HG03439 (cell line): ENCODE results near the gene MPL.

Experiments used
- ATAC-seq: cut with Tn5 transposase; IDR thresholded peaks from one replicate; pipeline ENCODE4 v1.9.1; 2021; ENCODE audit warnings: mild to moderate bottlenecking, moderate library complexity; ENCODE audit not compliant: unreplicated experiment

MPL gene

DNA sequence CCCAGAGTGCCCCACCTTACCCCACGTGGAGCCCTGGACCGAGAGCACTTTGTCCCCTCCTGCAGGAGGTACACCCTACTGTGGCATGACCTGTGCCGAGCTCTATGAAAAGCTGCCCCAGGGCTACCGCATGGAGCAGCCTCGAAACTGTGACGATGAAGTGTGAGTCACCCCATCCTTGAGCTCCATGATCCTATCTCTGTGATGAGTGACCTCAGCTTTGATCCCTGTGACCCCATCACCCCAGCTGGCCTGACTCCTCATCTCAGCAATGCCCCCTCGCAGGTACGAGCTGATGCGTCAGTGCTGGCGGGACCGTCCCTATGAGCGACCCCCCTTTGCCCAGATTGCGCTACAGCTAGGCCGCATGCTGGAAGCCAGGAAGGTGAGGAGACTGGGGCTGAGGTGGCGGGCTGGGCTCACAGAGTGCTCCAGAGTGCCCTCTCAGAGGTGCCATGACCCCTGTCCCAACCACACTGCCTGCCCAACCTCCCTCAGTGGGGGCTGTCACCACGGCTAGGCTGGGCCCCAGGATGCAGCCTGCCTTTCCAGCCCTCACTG lies 16.2 kb upstream of the MPL start:
- ATAC-seq: no peak

DNA sequence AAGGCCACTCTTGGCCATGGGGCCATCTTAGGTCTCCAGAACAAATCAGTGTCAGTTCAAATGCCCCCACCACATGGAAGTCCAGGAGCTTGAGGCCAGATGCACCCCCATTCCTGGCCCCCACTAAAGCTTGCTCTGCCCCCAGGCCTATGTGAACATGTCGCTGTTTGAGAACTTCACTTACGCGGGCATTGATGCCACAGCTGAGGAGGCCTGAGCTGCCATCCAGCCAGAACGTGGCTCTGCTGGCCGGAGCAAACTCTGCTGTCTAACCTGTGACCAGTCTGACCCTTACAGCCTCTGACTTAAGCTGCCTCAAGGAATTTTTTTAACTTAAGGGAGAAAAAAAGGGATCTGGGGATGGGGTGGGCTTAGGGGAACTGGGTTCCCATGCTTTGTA lies 15.1 kb upstream of the MPL start:
- no peak for ATAC-seq

DNA sequence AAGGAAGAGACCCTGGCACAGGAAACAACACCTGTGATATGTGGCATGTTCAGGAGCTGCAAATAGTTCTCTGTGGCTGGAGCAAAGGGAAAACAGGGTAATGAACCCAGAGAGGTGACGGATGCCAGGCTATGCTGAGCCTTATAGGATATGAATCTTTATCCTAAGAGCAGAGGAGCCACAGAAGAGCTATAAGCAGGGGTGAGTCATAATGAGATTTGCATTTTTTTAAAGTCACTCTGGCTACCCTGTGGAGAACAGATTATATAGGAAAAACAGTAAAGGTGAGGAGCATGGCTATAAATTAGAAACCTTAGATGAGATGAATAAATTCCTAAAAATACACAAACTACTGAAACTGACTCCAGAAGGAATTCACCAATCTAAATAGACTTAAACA lies 12.8 kb upstream of the MPL start:
- no peak for ATAC-seq

DNA sequence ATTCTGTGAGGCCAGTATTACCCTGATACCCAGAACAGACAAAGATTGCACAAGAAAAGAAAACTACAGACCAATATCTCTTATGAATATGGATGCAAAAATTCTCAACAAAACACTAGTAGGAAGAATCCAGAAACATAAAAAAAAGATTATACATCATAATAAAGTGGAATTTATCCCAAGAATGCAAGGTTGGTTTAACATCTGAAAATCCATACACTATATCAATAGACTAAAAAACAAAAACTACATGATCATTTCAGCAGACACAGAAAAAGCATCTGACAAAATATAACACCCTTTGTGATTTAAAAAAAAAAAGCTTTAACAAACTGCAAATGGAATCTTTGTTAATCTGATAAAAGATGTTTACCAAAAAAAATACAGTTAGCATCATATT lies 12.2 kb upstream of the MPL start:
- ATAC-seq: no peak

DNA sequence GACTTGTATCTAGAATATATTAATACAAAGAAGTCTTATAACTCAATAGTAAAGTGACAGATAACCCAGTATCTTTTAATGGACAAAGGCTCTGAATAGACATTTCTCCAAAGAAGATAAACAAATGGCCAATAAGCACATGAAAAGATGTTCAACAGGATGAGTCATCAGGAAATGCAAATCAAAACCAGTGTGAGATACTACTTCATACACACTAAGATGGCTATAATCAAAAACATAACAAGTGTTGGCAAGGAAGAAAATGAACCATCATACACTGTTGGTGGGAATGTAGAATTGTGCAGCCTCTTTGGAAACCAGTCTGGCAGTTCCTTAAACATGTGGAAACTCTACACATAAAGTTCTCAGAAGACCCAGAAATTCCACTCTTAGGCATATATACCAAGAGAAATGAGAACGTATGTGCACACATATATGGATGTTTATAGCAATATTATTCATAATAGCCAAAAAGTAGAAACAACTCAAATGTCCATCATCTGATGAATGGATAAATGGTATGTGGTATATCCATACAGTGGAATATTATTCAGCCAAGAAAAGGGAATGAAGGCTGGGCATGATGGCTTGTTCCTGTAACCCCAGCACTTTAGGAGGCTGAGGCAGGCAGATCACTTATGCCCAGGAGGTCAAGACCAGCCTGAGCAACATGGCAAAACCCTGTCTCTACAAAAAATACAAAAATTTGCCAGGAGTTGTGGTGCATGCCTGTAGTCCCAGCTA lies 9.9 kb upstream of the MPL start:
- no peak for ATAC-seq

DNA sequence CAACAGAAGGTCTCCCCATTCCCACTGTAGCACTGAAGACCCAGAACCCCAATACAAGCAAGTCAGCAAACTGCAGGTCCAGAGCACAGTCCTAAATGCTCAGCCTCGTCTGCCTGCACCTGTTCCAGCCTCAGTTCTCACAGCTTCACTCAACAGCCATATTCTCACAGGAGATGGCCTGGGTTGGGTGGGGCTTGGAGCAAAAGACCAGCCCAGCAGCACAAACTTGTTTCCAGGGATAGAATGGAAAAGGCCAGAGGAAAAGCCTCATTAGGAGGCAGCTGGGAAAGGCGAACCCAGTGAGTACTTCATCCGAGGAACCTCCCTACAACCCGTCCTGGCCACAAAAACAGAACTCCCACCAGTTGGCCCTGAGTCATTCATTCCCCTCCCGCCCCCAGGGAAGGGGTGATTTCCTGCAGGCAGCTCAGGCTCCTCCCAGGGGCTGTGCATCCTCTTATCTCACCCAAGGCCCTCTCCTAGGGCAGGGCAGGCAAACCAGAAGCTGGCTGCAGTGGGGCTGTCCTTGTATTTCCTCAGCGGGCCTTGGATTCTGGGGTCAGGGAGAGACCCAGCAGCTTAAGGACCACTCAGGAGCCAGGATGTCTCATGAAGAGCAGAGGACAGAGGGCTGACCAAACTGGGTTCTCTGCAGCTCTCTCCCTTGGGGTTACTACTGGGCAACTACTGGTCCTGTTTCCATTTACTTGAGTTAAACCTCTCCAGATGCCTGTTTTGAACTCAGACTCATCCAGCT lies 7.4 kb upstream of the MPL start:
- ATAC-seq: no peak

DNA sequence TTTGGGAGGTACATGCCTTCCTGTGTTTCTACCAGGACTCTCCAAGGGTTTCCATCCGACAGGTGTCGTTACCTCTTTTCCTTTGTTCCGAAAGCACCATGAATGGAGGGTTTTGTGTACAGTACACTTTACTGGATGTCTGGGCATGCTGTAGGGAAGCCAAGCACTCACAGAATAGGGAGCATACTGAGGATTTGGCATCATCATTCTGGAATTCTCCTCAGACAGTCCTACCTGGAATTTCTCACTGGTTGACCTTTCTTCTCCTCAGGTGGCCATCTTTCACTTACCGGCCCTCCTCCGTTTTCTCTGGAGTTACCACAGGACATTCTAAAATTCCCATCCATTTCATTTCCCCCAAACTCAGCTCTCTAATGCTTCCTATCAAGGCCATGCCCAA lies 5.9 kb upstream of the MPL start:
- ATAC-seq: no peak

DNA sequence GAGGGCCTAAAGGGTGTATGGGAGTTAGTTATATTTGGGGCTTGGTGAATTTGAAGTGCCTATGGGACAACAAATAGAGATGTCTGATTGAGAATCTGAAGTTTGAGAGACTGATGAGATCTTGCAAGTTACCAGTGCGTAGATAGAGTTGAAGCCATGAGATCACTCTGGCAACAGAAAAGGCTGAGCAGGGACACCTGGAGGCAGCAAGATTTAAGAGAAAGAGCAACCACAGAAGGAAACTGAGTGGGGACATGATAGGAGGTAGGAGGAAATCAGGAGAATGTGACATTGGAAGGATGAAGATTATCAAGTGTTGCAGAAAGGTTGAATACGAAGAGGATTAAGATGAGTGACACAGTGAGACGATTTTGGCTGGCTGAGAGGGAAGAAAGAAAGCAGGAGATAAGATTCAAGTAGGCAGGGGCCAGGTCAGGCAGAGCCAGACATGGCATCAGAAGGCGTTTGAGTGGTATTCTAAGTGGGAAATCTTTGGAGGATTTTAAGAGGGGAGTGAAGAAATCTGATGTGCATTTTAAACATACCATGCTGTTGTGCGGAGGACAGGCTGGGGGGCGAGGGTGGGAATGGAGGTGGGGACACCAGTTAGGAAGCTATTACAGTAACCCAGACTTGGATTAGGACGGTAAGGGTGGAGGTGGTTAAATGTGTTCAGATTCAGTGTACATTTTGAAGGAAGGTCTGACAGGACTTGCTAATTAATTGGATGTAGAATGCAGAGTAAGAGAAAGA lies 3.0 kb upstream of the MPL start:
- no peak for ATAC-seq

DNA sequence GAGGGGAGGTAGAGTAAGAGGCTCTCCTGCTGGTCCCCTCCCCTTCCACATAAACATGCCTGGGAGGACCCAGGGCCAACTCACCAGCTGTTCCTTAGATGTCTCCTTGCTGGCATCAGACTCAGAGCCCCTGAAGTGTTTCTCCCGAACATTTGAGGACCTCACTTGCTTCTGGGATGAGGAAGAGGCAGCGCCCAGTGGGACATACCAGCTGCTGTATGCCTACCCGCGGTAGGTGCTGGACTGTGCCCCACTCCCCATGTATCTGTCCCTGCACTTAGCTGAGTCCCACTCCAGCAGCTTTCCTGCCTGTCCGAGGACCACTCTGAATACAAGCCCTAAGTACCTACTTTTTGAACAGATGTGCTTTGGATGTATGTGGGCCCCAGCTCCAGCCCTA lies 383 bp downstream of the MPL start:
- ATAC-seq: no peak

DNA sequence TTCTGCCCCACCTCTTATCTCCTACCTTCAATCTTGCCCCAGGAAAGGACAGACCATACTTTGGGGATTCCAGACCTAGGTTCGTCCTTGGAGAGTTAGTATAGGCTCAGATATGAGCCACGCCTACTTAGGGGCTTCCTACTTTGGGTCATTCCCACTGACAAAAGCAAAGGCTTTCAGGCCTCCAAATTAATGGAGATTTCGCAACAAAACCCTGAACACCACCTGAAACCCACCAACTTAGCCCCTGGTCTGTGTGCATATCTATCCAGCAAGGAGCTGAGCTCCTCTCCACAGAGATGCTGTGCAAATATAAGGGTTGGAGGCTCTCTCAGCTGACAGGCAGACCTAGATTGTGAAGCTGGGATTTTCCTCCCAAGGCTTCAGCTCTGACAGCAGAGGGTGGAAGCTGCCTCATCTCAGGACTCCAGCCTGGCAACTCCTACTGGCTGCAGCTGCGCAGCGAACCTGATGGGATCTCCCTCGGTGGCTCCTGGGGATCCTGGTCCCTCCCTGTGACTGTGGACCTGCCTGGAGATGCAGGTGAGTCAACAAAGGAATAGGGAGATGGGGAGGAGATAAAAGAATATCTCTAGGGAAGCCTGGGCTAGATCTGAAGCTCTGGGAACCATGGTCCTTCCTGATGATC lies 2.1 kb downstream of the MPL start:
- ATAC-seq: no peak

DNA sequence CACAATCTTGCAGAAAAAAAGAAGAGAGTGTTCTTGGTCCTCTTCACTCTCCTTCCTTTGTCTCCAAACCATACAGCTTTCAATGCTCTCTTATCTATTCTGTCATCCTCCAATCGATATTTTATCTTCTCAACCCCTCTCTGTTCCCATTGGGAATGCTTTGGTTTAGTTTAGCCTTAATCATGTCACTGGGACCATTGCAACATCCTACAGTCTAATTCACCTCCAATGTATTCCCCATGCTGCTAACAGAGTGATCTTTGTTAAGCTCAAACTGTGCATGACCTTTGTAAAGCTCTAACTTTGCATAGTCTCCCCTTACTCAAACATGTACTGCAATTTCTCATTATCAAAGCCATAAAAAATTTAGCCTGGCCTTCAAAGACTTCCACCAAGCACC lies 2.9 kb downstream of the MPL start:
- ATAC-seq: no peak

DNA sequence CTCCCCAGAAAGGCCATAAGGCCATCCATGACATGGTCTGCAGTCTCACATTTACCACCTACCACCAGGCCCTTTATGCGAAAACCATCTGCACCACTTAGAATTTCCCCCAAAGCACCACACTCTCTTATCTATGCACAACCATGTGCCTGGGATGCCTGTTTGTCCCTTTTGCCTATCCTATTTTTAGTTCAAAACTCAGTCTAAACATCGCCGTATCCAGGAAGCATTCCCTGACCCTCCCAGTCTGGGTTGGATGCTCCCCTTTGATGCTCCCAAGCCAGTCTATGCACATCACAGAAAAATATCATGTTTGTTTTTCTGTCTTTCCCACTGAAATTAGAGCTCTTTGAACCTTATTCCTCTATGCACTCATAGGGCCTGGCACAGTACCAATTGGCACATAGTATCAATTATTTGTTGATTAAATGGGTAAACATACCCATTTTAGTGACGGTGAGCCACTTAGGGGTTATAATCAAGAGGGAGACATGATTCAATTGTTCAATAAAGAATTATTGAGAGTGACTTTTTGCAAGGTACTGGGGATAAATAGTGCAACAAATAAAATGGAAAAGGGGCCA lies 6.7 kb downstream of the MPL start:
- no peak for ATAC-seq

DNA sequence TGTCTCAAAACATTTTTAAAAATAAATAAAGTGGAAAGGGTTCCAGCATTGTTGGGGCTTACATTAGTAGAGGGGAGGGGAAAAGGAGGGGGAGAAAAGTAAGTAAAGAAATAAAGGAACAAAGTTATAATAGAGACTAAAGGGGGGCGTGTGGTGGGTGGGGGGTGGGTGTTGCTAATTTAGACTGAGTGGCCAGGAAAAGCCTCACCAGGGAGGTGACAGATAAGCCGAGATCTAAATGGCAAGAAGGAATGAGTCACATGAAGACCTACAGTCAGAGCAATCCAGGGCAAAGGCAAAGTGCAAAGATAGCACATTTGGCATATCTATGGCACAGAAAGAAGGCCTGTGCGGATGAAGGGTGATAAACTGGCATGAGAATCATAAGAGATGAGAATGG lies 7.5 kb downstream of the MPL start:
- no peak for ATAC-seq

DNA sequence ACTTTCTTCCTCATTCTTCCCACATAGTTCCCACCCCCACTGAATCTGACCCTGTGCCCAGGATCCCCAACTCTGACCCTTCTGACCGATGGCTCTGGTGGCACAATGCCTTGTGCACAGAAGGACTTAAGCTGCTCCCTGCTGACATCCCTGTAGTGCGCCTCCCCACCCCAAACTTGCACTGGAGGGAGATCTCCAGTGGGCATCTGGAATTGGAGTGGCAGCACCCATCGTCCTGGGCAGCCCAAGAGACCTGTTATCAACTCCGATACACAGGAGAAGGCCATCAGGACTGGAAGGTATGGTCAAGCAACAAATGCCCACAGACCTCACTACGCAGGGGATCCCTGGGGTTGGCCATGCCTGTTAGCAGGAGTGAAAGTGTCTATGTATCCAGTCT lies 9.0 kb downstream of the MPL start:
- no peak for ATAC-seq

DNA sequence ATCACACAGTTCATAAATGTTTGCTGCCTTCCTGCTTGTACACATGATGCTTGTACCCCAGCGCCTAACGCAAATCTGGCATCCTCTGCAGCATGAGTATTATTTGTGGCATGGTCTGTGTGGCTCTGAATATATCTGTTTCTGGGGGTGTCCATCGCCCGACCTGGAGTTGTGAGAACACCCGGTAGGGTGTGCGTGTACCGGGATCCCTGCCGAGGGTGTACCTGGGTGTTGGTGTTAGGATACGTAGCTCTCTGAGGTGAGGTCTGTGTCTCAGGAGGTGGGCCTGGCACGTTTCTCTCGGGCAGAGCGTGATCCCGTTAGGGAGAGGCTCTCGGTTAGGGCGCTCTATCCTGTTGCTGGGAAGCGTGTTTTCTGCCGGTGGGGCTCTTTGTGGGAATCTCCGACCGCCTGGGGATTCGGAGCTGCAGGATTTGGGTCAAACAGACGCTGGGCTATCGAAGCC lies 10.8 kb downstream of the MPL start:
- ATAC-seq: no peak

DNA sequence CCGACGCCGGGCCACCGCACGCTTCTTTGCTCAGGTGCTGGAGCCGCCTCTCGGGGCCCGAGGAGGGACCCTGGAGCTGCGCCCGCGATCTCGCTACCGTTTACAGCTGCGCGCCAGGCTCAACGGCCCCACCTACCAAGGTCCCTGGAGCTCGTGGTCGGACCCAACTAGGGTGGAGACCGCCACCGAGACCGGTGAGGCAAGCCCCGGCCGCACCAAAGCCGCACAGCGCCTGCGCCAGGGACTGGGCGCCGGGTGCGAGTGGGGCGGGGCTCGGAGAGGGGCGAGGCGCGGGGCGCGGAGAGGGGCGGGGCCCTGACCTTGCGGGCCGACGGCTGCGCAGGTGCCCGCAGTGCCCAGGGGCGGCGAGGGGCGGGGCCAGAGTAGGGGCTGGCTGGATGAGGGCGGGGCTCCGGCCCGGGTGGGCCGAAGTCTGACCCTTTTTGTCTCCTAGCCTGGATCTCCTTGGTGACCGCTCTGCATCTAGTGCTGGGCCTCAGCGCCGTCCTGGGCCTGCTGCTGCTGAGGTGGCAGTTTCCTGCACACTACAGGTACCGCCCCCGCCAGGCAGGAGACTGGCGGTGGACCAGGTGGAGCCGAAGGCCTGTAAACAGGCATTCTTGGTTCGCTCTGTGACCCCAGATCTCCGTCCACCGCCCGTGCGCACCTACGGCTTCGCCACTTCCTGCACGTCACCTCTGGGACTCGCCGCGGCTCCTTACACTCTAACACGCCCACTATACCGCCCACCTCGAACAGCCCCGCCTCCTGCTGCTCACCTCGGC lies 11.4 kb downstream of the MPL start:
- ATAC-seq: no peak

DNA sequence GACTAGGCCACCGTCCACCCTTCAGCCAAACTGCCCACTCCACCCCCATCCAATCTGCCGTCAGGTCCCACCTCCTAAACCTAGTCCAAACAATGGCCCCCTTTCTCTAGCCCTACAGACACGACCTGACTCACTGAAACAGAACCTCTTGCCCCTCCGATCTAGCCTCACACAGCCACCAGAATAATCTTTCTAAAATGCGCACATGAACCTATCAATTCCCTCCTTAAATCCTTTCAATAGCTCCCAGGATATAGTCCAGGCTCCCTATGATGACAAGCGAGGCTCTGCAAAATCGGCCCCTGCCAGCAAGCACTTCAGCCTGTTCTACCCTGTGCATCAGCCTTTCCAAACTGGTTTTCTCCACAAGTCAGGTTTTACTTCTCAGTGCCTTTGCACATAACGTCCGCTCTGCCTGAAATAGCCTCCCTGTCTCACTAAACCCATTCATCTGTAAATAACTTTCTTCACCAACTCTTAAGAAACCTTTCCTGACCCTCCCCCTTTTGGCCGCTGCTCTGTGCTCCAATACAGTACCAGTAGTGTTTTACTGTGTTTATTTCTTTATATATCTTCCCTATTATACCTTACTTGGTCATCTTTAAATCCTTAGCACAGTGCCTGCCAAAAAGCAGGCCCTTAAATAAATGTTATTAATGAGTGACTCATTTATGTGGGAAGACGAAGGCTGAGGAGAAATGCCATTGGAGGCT lies 12.1 kb downstream of the MPL start:
- no peak for ATAC-seq

DNA sequence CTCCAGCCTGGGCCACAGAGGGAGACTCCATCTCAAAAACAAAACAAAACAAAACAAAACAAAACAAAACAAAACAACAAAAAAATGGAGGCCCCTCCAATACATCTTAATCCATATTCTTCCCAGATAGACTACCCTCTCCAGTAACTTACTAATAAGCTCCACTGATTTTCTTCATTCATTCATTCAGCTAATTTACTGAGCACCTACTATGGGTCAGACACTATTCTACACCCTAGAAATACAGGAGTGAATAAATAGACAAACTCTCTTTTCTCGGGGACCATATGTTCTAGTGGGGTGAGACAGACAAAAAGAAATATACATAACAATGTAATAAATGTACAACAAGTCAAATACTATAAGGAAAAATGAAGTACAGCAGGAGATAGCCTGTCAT lies 13.4 kb downstream of the MPL start:
- no peak for ATAC-seq
